Measurements from ENCODE around the gene TRIM49B.
"Not testable (repeated sequence)": the region's sequence is repeated elsewhere in the genome, so short reads cannot be mapped to it uniquely, and the experiment has no call there.

Gene TRIM49B, protein sequence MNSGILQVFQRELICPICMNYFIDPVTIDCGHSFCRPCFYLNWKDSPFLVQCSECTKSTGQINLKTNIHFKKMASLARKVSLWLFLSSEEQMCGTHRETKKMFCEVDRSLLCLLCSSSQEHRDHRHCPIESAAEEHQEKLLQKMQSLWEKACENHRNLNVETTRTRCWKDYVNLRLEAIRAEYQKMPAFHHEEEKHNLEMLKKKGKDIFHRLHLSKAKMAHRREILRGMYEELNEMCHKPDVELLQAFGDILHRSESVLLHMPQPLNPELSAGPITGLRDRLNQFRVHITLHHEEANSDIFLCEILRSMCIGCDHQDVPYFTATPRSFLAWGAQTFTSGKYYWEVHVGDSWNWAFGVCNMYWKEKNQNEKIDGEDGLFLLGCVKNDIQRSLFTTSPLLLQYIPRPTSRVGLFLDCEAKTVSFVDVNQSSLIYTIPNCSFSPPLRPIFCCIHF

DNA sequence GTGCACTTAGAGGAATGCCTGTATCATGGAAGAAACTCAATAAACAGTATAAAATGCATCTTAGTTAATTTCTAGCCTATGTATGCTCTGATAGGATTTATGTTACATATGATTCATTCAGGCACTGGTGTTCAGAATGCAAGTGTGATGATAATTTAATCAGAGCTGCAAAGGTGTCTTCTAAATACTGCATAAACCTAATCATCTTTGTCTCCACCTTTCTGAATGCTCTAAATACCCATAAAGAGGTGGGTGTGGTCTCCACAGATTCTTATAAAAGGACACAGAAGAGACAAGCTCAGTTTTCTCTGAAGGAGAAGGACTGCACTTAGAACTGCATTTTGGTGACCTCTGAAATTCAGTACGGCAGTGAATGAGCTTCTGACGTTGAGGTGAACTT lies at the start of gene TRIM49B:
TSS of gene TRIM49B (plus strand) at position 301 of the 400 bp plus-strand sequence. CDS start 2,777 bp downstream, outside the sequence.
- DNase-seq = not testable (repeated sequence)

GRCh38 chr11:48983785-48984184 lies 44.8 kb upstream of the TRIM49B start, which contains the start of gene TRIM51G:
Gene TRIM51G (minus strand): TSS chr11:48983885. CDS start chr11:48981695, 2,190 bp downstream.
- not testable (repeated sequence) for DNase-seq

- DNase-seq = not testable (repeated sequence)
Measured at GRCh38 chr11:49048229-49048628, 19.6 kb downstream of the TRIM49B start.

- DNase-seq = not testable (repeated sequence)
Measured at GRCh38 chr11:49049821-49050220, 21.2 kb downstream of the TRIM49B start.

GRCh38 chr11:49059012-49059411 lies 30.4 kb downstream of the TRIM49B start, which contains the start of gene TRIM64C:
Gene TRIM64C (minus strand): TSS chr11:49059112. CDS start chr11:49059112, 0 bp downstream.
- not testable (repeated sequence) for DNase-seq

DNA sequence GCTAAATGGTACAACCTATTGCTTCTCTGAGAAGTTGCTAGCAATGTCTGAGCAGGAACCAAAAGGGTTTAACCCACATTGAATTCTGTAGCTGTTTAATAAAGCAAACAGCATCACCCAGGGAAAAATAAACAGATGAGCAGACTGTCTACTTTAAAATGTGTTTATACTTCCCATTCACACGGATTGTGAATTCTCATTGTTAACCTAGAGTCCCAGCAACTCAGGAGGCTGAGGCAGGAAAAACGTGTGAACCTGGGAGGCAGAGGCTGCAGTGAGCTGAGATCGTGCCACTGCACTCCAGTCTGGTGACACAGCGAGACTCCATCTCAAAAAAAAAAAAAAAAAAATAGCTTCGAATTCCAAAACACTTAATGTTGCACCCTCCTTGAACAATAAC lies 41.3 kb downstream of the TRIM49B start:
- DNase-seq = not testable (repeated sequence)
